Mesendoderm (in vitro differentiated cells): ENCODE measurements around the gene SRSF1.

ENCODE experiments used
- DNase-seq: peaks from one replicate; pipeline ENCODE4 v3.0.0; 2013
- H2AK5ac ChIP-seq: 2 replicates; pipeline ENCODE4 v1.6.1; 2013; ENCODE audit warnings: low read length, inconsistent platforms
- H2BK120ac ChIP-seq: 2 replicates; pipeline ENCODE4 v1.6.1; 2013; ENCODE audit warnings: low read depth, mild to moderate bottlenecking, low read length, moderate library complexity, mixed read lengths
- H2BK15ac ChIP-seq: replicated peaks from 2 replicates; pipeline ENCODE4 v1.6.1; 2013; ENCODE audit warnings: low read depth, mild to moderate bottlenecking, moderate library complexity
- H2BK5ac ChIP-seq: 2 replicates; pipeline ENCODE4 v1.6.1; 2013; ENCODE audit warnings: low read length, inconsistent platforms
- H3K18ac ChIP-seq: 2 replicates; pipeline ENCODE4 v1.6.1; 2013; ENCODE audit warnings: mild to moderate bottlenecking, low read length, mixed read lengths
- H3K23ac ChIP-seq: one replicate; pipeline ENCODE4 v1.6.1; 2013; ENCODE audit warnings: low read length
- H3K27ac ChIP-seq: 2 replicates; pipeline ENCODE4 v1.5.1; 2013; ENCODE audit warnings: low read depth, mild to moderate bottlenecking, inconsistent platforms, low read length, moderate library complexity
- H3K27me3 ChIP-seq: 2 replicates; pipeline ENCODE4 v1.6.1; 2013; ENCODE audit warnings: low read length, control low read depth, mild to moderate bottlenecking, inconsistent platforms; ENCODE audit not compliant: insufficient read depth, poor library complexity
- H3K36me3 ChIP-seq: 2 replicates; pipeline ENCODE4 v1.6.1; 2013; ENCODE audit warnings: low read length, inconsistent platforms; ENCODE audit not compliant: control insufficient read depth, insufficient read depth
- H3K4ac ChIP-seq: one replicate; pipeline ENCODE4 v1.6.1; 2013; ENCODE audit warnings: low read depth, mild to moderate bottlenecking, low read length, moderate library complexity
- H3K4me1 ChIP-seq: 2 replicates; pipeline ENCODE4 v1.6.1; 2013; ENCODE audit warnings: low read depth, low read length, inconsistent platforms; ENCODE audit not compliant: control insufficient read depth
- H3K4me2 ChIP-seq: 2 replicates; pipeline ENCODE4 v1.6.1; 2013; ENCODE audit warnings: low read length
- H3K4me3 ChIP-seq: 2 replicates; pipeline ENCODE4 v1.5.1; 2013; ENCODE audit warnings: mild to moderate bottlenecking, low read length
- H3K56ac ChIP-seq: one replicate; pipeline ENCODE4 v1.6.1; 2013; ENCODE audit warnings: low read length
- H3K79me1 ChIP-seq: 2 replicates; pipeline ENCODE4 v1.6.1; 2013; ENCODE audit warnings: low read length, inconsistent platforms
- H3K79me2 ChIP-seq: 2 replicates; pipeline ENCODE4 v1.6.1; 2013; ENCODE audit warnings: mild to moderate bottlenecking, low read length; ENCODE audit not compliant: control insufficient read depth, insufficient read depth
- H3K9ac ChIP-seq: 2 replicates; pipeline ENCODE4 v1.6.1; 2013; ENCODE audit warnings: low read length, inconsistent platforms
- H4K5ac ChIP-seq: one replicate; pipeline ENCODE4 v1.6.1; 2013; ENCODE audit warnings: low read length
- H4K8ac ChIP-seq: one replicate; pipeline ENCODE4 v1.6.1; 2013; ENCODE audit warnings: low read depth, mild to moderate bottlenecking, control low read depth, low read length, moderate library complexity
- WGBS: extraction: QIAGEN DNeasy Blood & Tissue Kit; methylation state at CpG from one replicate; pipeline ENCODE4 v1.1.7; 2013; ENCODE audit warnings: low lambda C conversion rate, missing lambda C conversion rate; ENCODE audit not compliant: insufficient coverage; ENCODE audit errors: extremely low coverage; 5-methylcytosine and 5-hydroxymethylcytosine counted together

SRSF1 gene

GRCh38 chr17:58004060-58004459 is 3.0 kb downstream of the SRSF1 start:
- DNase-seq = no peak
- no peak overlapping the region for H4K5ac ChIP-seq
- WGBS = no CpG with 5 or more reads among the region's 3 CpGs
- H2BK5ac ChIP-seq = no peak overlapping the region
- no peak overlapping the region for H2BK15ac ChIP-seq
- no peak overlapping the region for H4K8ac ChIP-seq
- H3K36me3 ChIP-seq = peaks cover 6% of the 10 kb centered on the region
- peaks cover 35% of the 10 kb centered on the region for H3K79me2 ChIP-seq
- no peak overlapping the region for H3K56ac ChIP-seq
- H3K18ac ChIP-seq = no peak overlapping the region
- peaks cover 1% of the 10 kb centered on the region for H3K79me1 ChIP-seq
- no peak overlapping the region for H2BK120ac ChIP-seq
- no peak overlapping the region for H3K27ac ChIP-seq
- no peak overlapping the region for H2AK5ac ChIP-seq
- no peaks in the 10 kb centered on the region for H3K27me3 ChIP-seq
- peak overlapping the region; percentile 4 for H3K9ac ChIP-seq
- H3K4me3 ChIP-seq = no peak overlapping the region
- H3K4me1 ChIP-seq = peaks cover 2% of the 10 kb centered on the region
- H3K23ac ChIP-seq = no peak overlapping the region
- no peak overlapping the region for H3K4ac ChIP-seq
- H3K4me2 ChIP-seq = no peak overlapping the region

DNA sequence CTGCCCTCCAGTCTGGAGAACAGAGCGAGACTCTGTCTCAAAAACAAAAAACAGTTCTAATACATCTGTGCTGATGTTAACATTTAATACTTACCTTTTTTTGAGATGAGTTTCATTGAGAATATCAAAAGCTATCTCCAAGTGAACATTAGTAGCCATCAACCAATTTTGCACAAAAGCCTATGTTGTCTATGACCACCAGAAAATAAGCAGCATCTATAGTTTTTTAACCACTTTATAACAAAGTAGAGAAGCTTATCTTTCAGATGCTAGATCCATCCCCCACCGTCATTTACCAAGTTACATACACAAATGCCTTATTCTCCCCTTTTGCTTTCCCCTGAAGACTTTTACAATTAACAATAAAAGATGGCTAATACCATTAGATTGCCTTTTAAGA is 4.1 kb downstream of the SRSF1 start:
- H3K36me3 ChIP-seq = peaks cover 8% of the 10 kb centered on the region
- H3K27ac ChIP-seq = no peak overlapping the region
- no peak overlapping the region for H4K8ac ChIP-seq
- no peak overlapping the region for H3K18ac ChIP-seq
- H3K4me3 ChIP-seq = no peak overlapping the region
- H3K79me2 ChIP-seq = peaks cover 35% of the 10 kb centered on the region
- DNase-seq = no peak
- H3K27me3 ChIP-seq = no peaks in the 10 kb centered on the region
- H2BK5ac ChIP-seq = no peak overlapping the region
- no peak overlapping the region for H2BK120ac ChIP-seq
- no peak overlapping the region for H3K23ac ChIP-seq
- H4K5ac ChIP-seq = no peak overlapping the region
- H2AK5ac ChIP-seq = no peak overlapping the region
- peaks cover 2% of the 10 kb centered on the region for H3K4me1 ChIP-seq
- peaks cover 1% of the 10 kb centered on the region for H3K79me1 ChIP-seq
- no peak overlapping the region for H3K4me2 ChIP-seq
- no peak overlapping the region for H3K56ac ChIP-seq
- no peak overlapping the region for H3K4ac ChIP-seq
- no peak overlapping the region for H3K9ac ChIP-seq
- no CpG with 5 or more reads among the region's 2 CpGs for WGBS
- H2BK15ac ChIP-seq = no peak overlapping the region

GRCh38 chr17:58002154-58002948 is 4.7 kb downstream of the SRSF1 start:
- Histone ChIP-seq H3K56ac (no peak overlapping the region), H3K79me2 (peaks cover 35% of the 10 kb centered on the region), H3K23ac (no peak overlapping the region), H3K27me3 (no peaks in the 10 kb centered on the region), H3K4ac (no peak overlapping the region), H3K79me1 (no peaks in the 10 kb centered on the region), H3K4me3 (no peak overlapping the region), H3K18ac (no peak overlapping the region), H3K9ac (no peak overlapping the region), H4K5ac (no peak overlapping the region), H2AK5ac (no peak overlapping the region), H3K4me2 (no peak overlapping the region), H3K27ac (no peak overlapping the region), H3K4me1 (peaks cover 2% of the 10 kb centered on the region), H3K36me3 (peaks cover 8% of the 10 kb centered on the region), H2BK15ac (no peak overlapping the region), H2BK5ac (no peak overlapping the region), H2BK120ac (no peak overlapping the region), H4K8ac (no peak overlapping the region)
- DNase-seq = no peak
- WGBS = 100% methylated on average over 2 of the region's 4 CpGs

DNA sequence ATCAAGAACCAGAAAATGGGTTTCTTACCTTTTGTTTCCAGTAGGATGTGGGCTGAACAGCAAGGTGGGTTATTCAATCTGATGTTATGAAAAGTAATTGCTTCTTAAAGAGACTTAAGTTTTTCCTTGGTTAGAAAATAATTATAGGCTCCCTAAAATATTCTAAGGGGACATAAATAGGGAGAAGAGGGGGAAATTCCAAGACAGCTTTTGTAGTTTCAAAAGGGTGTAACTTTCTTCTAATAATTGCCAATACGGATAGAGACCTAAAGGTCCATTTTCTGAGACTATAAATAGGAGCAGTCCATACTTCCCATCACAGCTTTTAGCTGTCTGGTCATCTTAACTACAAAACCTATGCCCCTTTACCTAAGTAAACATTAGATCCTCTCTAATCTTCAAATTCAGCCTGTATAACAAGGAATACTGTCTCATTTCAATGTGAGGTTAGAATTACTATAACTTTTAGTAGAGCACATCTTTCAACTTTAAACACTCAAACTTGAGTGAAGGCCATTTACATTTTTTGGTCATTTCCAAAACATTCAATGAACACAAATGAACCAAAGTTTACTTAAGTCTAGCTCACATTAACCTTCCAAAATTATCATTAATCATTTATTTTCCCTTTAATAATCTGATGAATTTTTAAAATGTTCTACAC is 5.5 kb downstream of the SRSF1 start:
- DNase-seq = no peak
- Histone ChIP-seq H4K5ac (no peak overlapping the region), H3K36me3 (peaks cover 8% of the 10 kb centered on the region), H2BK15ac (no peak overlapping the region), H3K56ac (no peak overlapping the region), H3K27ac (no peak overlapping the region), H3K9ac (no peak overlapping the region), H2BK5ac (no peak overlapping the region), H3K4me1 (peaks cover 2% of the 10 kb centered on the region), H2AK5ac (no peak overlapping the region), H3K79me1 (no peaks in the 10 kb centered on the region), H4K8ac (no peak overlapping the region), H3K23ac (no peak overlapping the region), H3K79me2 (peaks cover 31% of the 10 kb centered on the region), H2BK120ac (no peak overlapping the region), H3K4ac (no peak overlapping the region), H3K18ac (no peak overlapping the region), H3K27me3 (no peaks in the 10 kb centered on the region), H3K4me3 (no peak overlapping the region), H3K4me2 (no peak overlapping the region)
- WGBS = no CpG with 5 or more reads among the region's 1 CpG

DNA sequence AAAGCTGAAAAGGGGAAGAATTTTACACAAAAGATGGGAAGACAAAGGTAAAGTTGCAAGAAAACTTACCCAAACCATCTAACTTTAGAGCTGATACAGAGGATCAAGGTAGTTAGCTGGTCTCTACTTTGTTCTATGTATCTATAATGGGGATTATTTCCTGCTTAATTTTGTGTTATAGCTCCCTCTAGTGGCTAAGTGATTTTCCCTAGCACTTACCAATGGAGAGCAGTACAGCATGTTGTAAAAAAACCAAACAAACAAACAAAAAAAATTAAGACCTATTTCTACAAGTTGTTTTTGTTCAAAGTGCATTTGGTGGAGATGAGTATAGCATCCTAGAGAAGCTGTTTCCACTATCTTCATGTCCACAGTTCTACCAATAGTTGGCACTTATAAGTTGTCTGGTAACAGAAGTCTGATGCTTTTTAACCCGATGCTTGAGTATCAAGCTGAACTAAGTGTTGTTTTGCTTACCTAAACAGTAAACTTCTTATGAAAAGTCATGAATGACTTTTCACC is 7.5 kb downstream of the SRSF1 start:
- H2AK5ac ChIP-seq = no peak overlapping the region
- no peak overlapping the region for H2BK120ac ChIP-seq
- H3K9ac ChIP-seq = no peak overlapping the region
- no peak overlapping the region for H3K23ac ChIP-seq
- H3K79me2 ChIP-seq = peaks cover 11% of the 10 kb centered on the region
- no peak overlapping the region for H3K56ac ChIP-seq
- peak; percentile 76 for DNase-seq
- H3K4ac ChIP-seq = no peak overlapping the region
- H3K27me3 ChIP-seq = no peaks in the 10 kb centered on the region
- peaks cover 2% of the 10 kb centered on the region for H3K4me1 ChIP-seq
- no peak overlapping the region for H3K27ac ChIP-seq
- peaks cover 5% of the 10 kb centered on the region for H3K36me3 ChIP-seq
- H3K4me2 ChIP-seq = no peak overlapping the region
- no peaks in the 10 kb centered on the region for H3K79me1 ChIP-seq
- H2BK5ac ChIP-seq = no peak overlapping the region
- H3K4me3 ChIP-seq = no peak overlapping the region
- no peak overlapping the region for H4K8ac ChIP-seq
- H2BK15ac ChIP-seq = no peak overlapping the region
- H4K5ac ChIP-seq = no peak overlapping the region
- no CpG with 5 or more reads among the region's 1 CpG for WGBS
- no peak overlapping the region for H3K18ac ChIP-seq
